GM10248 (cell line): Measurements from ENCODE around the gene KRTAP5-1.
"Not testable (repeated sequence)": the region's sequence is repeated elsewhere in the genome, so short reads cannot be mapped to it uniquely, and the experiment has no call there.

ENCODE experiments used
- CTCF ChIA-PET: fragments of 300-600 bp; sonication (Branson Sonifier 250); formaldehyde crosslinking; extraction: SDS; loops from one replicate; lab custom pipeline; 2021; ENCODE audit warnings: antibody characterized with exemption; lab: Yijun Ruan, JAX
- POLR2A ChIA-PET: fragments of 350-650 bp; sonication (Branson Sonifier 250); formaldehyde crosslinking; extraction: SDS; loops from one replicate; lab custom pipeline; 2020; ENCODE audit warnings: antibody characterized with exemption; lab: Yijun Ruan, JAX
- DNase-seq: peaks from one replicate; pipeline ENCODE4 v3.0.0; 2012; ENCODE audit errors: extremely low spot score
- TF ChIP-seq, protein P1 (sequence below): IDR thresholded peaks from 2 replicates; pipeline ENCODE4 v1.5.1; 2012; ENCODE audit warnings: mild to moderate bottlenecking, low read depth; ENCODE audit errors: extremely low read depth, missing control alignments, control extremely low read depth

The KRTAP5-1 gene

DNA sequence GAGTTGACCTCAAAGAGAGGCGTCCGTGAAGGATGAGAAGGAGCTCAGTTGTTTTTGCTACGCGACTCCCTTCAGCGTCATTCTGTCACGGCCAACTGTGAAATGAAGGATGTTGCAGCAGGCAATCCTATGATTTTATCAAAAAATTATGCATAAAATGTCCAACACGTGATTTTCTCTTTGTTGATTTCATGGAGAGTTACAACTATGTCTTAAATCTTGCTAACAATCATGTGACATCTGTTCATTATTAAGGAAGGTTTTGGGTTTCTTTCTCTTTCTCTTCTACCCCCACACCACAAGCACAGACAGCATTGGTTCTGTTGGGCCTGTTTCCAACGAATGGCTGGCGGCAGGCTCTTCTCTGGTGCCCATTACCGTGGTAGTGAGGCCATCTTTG is 33.1 kb upstream of the KRTAP5-1 start:
- ChIA-PET CTCF (interaction anchor here (1.9 to 2.2 kb wide), 2 partner anchors 9 to 35 kb away, joined by 5 to 8 read pairs; no protein-coding TSS in a partner anchor), POLR2A (no interaction called here)
- TF ChIP-seq, protein P1, sequence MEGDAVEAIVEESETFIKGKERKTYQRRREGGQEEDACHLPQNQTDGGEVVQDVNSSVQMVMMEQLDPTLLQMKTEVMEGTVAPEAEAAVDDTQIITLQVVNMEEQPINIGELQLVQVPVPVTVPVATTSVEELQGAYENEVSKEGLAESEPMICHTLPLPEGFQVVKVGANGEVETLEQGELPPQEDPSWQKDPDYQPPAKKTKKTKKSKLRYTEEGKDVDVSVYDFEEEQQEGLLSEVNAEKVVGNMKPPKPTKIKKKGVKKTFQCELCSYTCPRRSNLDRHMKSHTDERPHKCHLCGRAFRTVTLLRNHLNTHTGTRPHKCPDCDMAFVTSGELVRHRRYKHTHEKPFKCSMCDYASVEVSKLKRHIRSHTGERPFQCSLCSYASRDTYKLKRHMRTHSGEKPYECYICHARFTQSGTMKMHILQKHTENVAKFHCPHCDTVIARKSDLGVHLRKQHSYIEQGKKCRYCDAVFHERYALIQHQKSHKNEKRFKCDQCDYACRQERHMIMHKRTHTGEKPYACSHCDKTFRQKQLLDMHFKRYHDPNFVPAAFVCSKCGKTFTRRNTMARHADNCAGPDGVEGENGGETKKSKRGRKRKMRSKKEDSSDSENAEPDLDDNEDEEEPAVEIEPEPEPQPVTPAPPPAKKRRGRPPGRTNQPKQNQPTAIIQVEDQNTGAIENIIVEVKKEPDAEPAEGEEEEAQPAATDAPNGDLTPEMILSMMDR, result no peak
- DNase-seq, result no peak

DNA sequence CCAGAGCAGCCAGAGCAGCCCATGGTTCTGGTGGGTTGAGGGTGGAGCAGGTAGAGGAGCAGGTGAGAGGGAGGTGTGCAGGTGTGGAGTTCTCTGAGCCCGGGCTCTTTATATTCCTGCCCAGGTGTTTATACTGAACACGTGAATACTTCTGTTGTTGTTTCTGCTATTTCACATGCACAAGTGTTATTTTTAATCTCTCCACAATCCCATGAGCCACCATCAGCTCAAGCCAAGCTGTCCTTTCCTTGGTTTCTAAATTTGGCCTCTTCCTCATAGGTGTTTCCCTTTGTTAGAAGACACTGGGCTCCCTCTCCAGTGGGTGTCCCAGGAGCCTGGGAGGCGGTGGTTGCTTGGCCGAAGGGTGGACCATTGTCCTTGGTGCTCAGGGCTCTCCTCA is 23.3 kb upstream of the KRTAP5-1 start, which contains the start of gene KRTAP5-3:
Gene KRTAP5-3, minus strand, starts transcription at position 101 of the 400 bp plus-strand sequence. Its CDS starts 78 bp downstream, at position 23.
- ChIA-PET CTCF (interaction anchor here (1.1 to 1.3 kb wide), 2 partner anchors 12 to 44 kb away, joined by 3 to 6 read pairs; no protein-coding TSS in a partner anchor), POLR2A (no interaction called here)
- TF ChIP-seq, protein P1, result no peak
- no peak for DNase-seq

DNA sequence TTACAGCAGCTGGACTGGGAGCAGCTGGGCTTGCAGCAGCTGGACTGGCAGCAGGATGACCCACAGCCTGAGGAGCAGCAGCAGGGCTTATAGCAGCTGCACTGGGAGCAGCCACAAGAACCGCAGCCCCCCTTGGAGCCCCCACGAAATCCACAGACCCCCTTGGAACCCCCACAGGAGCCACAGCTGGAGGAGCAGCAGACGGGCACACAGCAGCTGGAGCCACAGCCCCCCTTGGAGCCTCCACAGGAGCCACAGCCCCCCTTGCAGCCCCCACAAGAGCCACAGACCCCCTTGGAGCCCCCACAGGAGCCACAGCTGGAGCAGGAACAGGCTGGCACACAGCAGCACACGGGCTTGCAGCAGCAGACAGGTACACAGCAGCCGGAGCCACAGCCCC is 22.8 kb upstream of the KRTAP5-1 start:
- CTCF ChIA-PET, DNase-seq, POLR2A ChIA-PET: not testable (repeated sequence)

DNA sequence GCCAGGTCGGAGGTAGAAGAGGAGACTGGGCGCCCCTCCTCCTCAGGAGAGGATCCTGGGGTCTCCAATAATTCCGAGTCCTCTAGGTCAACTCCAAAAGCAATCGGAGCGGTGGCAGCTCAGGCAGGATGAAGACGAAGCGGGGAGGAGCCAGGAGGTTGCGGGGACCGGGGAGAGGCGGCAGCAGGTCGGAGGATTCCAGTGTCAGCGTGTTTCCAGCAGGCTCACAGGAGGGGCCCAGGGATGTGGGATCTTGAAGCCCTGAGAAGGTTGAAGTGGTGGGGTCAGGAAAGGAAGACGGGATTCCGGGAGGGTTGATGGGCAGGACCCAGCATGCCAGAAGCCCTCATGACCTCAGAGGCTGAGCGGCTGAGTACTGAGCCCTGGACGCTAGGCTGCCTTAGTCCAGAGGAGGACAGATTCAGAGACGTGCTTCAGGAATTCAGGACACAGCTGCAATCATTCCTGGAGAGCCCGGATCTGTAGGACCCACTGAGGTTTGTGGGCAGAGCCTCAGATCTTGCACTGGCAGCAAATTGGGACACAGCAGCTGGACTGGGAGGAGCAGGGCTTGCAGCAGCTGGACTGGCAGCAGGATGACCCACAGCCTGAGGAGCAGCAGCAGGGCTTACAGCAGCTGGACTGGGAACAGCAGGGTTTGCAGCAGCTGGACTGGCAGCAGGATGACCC is 22.2 kb upstream of the KRTAP5-1 start:
- DNase-seq, POLR2A ChIA-PET, CTCF ChIA-PET: not testable (repeated sequence)

DNA sequence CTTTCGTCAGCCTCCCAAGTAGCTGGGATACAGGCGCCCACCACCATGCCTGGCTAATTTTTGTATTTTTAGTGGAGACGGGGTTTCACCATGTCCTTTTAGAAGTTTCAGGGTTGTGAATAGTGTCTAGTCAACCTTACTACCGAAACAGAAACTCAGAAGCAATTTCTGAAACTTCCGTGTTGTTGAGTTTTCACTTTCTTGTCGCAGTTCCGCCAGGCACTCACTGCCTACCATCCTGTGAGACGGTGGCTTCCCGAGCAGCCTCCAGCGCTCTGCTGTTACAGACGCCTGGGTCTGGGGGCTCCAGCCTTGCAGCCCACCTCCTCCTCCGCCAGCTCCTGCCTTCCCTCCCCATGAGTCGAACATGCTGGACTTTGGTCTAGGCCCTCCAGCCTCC is 20.8 kb upstream of the KRTAP5-1 start:
- DNase-seq, result peak; percentile 82
- POLR2A ChIA-PET, result not testable (repeated sequence)
- CTCF ChIA-PET, result interaction anchor here (1.1 to 1.7 kb wide), 3 partner anchors 9 to 31 kb away, joined by 4 to 5 read pairs (median 5); no protein-coding TSS in a partner anchor

DNA sequence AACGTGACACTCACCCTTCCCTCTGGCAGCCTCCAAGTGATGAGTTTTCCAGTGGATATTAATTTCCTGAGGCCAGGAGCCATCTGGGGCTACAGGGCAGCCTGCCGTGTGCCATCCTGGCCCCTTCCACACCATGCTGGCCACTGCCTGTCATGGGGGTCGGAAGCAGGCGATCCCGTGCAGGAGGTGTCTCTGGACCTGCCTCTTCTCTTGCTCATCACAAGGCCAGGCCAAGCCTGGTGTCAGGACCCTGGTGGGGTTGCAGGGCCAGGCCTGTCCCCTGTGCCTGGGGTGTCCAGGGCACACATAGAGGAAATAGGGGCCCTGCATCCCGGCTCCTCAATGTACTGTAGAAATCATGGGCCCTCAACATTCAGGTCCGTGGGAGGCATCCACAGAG is 19.6 kb upstream of the KRTAP5-1 start:
- POLR2A ChIA-PET, result no interaction called here
- no peak for DNase-seq
- CTCF ChIA-PET, result interaction anchor here (0.8 to 1.7 kb wide), 3 partner anchors 10 to 30 kb away, joined by 3 to 5 read pairs (median 4); no protein-coding TSS in a partner anchor
- TF ChIP-seq, protein P1, result no peak

DNA sequence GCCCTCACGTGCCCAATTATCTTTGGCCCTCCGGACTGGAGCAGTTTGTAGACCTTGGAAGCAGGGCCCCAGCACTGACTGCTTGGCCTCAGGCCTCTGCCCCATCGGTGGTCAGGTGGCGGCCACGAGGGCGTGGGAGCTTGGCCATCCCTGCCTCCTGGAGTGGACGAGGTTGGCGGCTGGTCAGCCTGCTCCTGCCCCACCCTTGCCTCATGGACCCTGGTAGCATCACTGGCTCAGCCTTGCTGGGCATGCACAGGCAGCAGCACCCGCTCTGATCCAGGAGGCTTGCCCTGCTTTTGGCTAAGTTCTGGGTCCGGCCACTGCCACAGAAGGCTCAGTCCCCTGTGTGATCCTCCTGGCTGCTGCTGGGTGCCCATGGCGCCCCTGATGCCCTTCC is 19.1 kb upstream of the KRTAP5-1 start:
- TF ChIP-seq, protein P1, result no peak
- CTCF ChIA-PET, result no interaction called here
- no peak for DNase-seq
- POLR2A ChIA-PET, result no interaction called here

DNA sequence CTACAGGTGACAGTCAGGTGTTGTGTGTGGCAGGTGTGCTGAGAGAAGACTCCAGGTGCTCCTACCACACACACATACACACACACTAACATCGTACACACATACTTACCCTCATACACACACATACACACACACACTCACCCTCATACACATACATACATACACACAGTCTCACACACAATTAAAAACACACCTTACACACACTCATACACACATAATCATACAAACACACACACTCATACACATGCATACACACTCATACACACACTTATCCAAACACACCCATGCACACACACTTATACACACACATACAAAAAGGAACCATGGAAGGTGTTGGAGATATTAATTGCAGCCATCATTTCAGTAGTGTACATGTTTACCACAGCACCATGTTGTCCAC is 18.5 kb upstream of the KRTAP5-1 start:
- no peak for DNase-seq
- CTCF ChIA-PET, result no interaction called here
- TF ChIP-seq, protein P1, result no peak
- POLR2A ChIA-PET, result no interaction called here

DNA sequence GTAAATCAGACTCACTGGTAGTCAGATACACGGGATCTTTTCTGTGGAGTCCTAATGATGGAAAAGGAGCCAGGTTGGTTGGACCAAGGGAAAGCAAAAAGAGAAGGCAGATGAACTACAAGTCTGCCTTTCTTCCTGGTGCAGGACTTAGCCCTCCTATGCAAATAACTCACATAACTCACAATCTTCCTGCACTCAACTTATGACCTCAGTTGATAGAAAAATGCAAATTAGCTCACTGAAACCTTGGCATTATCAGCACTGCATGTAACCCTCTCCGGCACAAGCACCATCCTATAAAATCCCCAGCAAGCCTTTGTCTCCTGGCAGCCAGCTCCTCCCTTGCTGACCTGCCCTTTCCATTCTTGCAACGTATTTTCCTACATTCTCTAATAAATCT is 16.6 kb upstream of the KRTAP5-1 start:
- POLR2A ChIA-PET, DNase-seq: not testable (repeated sequence)
- CTCF ChIA-PET, result interaction anchor here (1.1 kb wide), 1 partner anchor 24 kb away, joined by 3 read pairs; no protein-coding TSS in a partner anchor
